ENCODE results near the gene PDE1C. TPM values are rescaled to one million over a fixed set of nuclear protein-coding genes. Genes with fewer than 3 reads are reported as not detected.
A peak's percentile ranks its signal among the peaks of the same experiment; 100 is the strongest.

Gene PDE1C
- total RNA-seq = not detected
- total RNA-seq (2013) = 0.07 TPM

DNA sequence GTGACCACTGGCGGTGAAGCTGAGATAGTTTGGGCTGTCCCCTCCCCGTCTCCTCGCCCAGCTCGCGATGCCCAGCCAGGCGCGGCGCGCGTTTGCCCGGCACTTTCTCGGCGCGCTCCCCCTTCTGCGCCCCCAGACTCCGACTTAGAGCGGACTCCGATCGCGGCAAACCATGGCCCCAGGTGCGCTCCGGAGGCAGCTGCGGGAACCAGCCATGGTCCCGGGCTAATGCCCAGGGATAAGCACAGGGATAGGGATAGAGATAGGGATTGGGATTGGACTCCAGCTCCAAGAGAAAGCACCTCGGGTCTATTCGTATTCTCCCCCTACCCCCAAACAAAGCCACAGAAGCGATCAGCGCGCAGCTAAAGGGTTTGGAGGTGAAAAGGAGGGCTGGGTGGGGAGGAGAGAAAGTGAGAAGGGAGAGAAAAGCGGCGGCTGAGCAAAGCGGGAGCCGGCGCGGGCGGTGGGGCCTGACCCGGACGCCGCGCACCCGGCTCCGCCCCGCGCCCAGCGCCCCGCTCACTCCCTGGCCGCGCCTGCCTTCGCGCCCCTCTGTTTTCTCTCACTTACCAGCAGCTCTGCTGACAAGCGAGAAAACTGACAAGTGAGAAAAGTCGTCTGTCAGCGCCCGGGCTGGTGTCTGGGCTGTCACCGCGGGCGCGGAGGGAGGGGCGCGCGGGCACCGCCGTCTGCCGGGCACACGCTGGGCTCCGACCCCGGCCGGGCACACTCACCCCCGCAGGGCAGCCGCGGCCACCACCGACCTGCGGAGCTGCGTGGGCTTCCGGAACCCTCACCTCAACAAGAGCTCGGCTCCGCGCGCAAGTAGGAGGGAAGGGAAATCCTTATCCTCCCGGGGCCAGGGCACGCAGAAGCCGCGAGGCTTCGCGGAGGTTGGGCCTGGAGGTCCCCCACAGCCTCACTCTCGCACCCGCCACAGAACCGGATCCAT lies at the start of gene PDE1C:
Gene PDE1C, minus strand, starts transcription at position 2 of the 955 bp plus-strand sequence.
- Histone ChIP-seq H3K36me3 (ENCODE audit: control insufficient read depth, insufficient read depth, low read length) (no peaks in the 10 kb centered on the region), H3K27me3 (ENCODE audit: control insufficient read depth, insufficient read depth, low read length) (peaks cover 15% of the 10 kb centered on the region), H3K27ac (ENCODE audit: low read length) (no peak within 1 kb of the TSS), H3K4me1 (ENCODE audit: control insufficient read depth, insufficient read depth, low read length) (peaks cover 9% of the 10 kb centered on the region), H3K4me3 (ENCODE audit: low read length) (no peak within 1 kb of the TSS), H3K9me3 (ENCODE audit: control insufficient read depth, insufficient read depth, low read length) (no peaks in the 10 kb centered on the region)
- H3K27me3 Mint-ChIP-seq (ENCODE audit: low read depth in 2 of 2) = peaks cover 23 to 31% of the 10 kb centered on the region in 2 donors
- ATAC-seq (peak in 2 of 3 donors; percentile 80 to 82), DNase-seq (peak in 1 of 2 donors; percentile 16)
- TF ChIP-seq CTCF (IDR thresholded peaks at IDR 0.05) = no peak
- WGBS (ENCODE audit: insufficient coverage) = 3% methylated on average over 79 of the region's 88 CpGs
- no peak within 1 kb of the TSS for H3K27ac Mint-ChIP-seq
- H3K4me3 Mint-ChIP-seq = peak within 1 kb of the TSS; percentile 25
- intact Hi-C loops (cut with micrococcal nuclease) = no loop called here
- H3K36me3 Mint-ChIP-seq = no peaks in the 10 kb centered on the region
- H3K9me3 Mint-ChIP-seq = no peaks in the 10 kb centered on the region
- no peaks in the 10 kb centered on the region for H3K4me1 Mint-ChIP-seq

- H3K9me3 ChIP-seq (ENCODE audit: control insufficient read depth, insufficient read depth, low read length) = peaks cover 3% of the 10 kb centered on the region
- ATAC-seq (no peak), DNase-seq (no peak)
- H3K36me3 Mint-ChIP-seq = no peaks in the 10 kb centered on the region
- intact Hi-C loops (cut with micrococcal nuclease) = no loop called here
- H3K36me3 ChIP-seq (ENCODE audit: control insufficient read depth, insufficient read depth, low read length) = no peaks in the 10 kb centered on the region
- H3K4me3 ChIP-seq (ENCODE audit: low read length) = no peak overlapping the region
- peaks cover 0 to 3% of the 10 kb centered on the region in 2 donors for H3K27me3 Mint-ChIP-seq (ENCODE audit: low read depth in 2 of 2)
- no peaks in the 10 kb centered on the region for H3K4me1 Mint-ChIP-seq
- peaks cover 9 to 13% of the 10 kb centered on the region in 2 donors for H3K9me3 Mint-ChIP-seq
- H3K4me1 ChIP-seq (ENCODE audit: control insufficient read depth, insufficient read depth, low read length) = no peaks in the 10 kb centered on the region
- H3K4me3 Mint-ChIP-seq = no peak overlapping the region
- H3K27me3 ChIP-seq (ENCODE audit: control insufficient read depth, insufficient read depth, low read length) = no peaks in the 10 kb centered on the region
- no peak for TF ChIP-seq CTCF (IDR thresholded peaks at IDR 0.05)
- WGBS (ENCODE audit: insufficient coverage) = 83% methylated on average over 8 of the region's 8 CpGs
- no peak overlapping the region for H3K27ac Mint-ChIP-seq
- no peak overlapping the region for H3K27ac ChIP-seq (ENCODE audit: low read length)
Observed at GRCh38 chr7:32119790-32120196, 49.6 kb upstream of the PDE1C start.

- TF ChIP-seq CTCF (IDR thresholded peaks at IDR 0.05) = no peak
- no peak overlapping the region for H3K4me3 Mint-ChIP-seq
- Histone ChIP-seq H3K27me3 (ENCODE audit: control insufficient read depth, insufficient read depth, low read length) (no peaks in the 10 kb centered on the region), H3K9me3 (ENCODE audit: control insufficient read depth, insufficient read depth, low read length) (peaks cover 3% of the 10 kb centered on the region), H3K36me3 (ENCODE audit: control insufficient read depth, insufficient read depth, low read length) (no peaks in the 10 kb centered on the region), H3K4me1 (ENCODE audit: control insufficient read depth, insufficient read depth, low read length) (no peaks in the 10 kb centered on the region), H3K4me3 (ENCODE audit: low read length) (no peak overlapping the region), H3K27ac (ENCODE audit: low read length) (no peak overlapping the region)
- no peak for DNase-seq
- WGBS (ENCODE audit: insufficient coverage) = 93% methylated on average over 2 of the region's 2 CpGs
- H3K27ac Mint-ChIP-seq = no peak overlapping the region
- H3K36me3 Mint-ChIP-seq = no peaks in the 10 kb centered on the region
- H3K27me3 Mint-ChIP-seq (ENCODE audit: low read depth in 2 of 2) = peaks cover 0 to 3% of the 10 kb centered on the region in 2 donors
- H3K9me3 Mint-ChIP-seq = peaks cover 8 to 9% of the 10 kb centered on the region in 2 donors
- no peak for ATAC-seq
- intact Hi-C loops (cut with micrococcal nuclease) = no loop called here
- no peaks in the 10 kb centered on the region for H3K4me1 Mint-ChIP-seq
Observed at GRCh38 chr7:32117837-32118236, 47.6 kb upstream of the PDE1C start.

Data from natural killer cell (primary cell).